ENCODE measurements around the gene PPARA. TPM values are rescaled to one million over a fixed set of nuclear protein-coding genes. Genes with fewer than 3 reads are reported as not detected.
A peak's percentile ranks its signal among the peaks of the same experiment; 100 is the strongest.

PPARA gene
- total and polyA plus RNA-seq, 9 of the 15 experiments (the other 6 are each of a cell fraction or from before 2014, with no cell fraction given), result 0.64 to 5.3 (median 3.5) TPM

DNA sequence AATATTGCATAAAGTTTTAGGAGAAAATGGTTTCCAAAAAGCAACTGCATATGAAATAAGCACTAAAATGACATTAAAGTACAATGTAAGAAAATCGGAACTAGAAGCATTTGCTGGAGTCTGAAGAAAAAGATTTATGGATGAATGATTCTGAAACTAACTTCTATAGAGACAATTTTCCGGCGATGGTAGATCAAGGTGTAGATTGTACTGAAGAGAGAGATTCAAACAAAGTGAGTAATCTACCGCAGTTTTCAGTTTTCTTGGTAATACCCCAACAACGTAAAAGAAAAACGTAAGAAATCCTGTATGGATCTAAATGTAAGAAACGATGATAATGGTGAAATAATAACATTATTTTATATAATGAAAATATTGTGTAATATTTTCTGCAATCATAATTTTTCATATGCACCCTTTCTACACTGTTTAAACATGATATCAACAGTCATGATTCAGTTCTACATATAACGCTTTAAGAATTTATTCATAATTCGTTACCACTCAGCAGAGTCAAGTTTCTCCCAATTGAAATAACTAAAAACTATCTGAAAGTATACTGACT, 101.6 kb downstream of the PPARA start (continued):
- TF ChIP-seq, protein P1, sequence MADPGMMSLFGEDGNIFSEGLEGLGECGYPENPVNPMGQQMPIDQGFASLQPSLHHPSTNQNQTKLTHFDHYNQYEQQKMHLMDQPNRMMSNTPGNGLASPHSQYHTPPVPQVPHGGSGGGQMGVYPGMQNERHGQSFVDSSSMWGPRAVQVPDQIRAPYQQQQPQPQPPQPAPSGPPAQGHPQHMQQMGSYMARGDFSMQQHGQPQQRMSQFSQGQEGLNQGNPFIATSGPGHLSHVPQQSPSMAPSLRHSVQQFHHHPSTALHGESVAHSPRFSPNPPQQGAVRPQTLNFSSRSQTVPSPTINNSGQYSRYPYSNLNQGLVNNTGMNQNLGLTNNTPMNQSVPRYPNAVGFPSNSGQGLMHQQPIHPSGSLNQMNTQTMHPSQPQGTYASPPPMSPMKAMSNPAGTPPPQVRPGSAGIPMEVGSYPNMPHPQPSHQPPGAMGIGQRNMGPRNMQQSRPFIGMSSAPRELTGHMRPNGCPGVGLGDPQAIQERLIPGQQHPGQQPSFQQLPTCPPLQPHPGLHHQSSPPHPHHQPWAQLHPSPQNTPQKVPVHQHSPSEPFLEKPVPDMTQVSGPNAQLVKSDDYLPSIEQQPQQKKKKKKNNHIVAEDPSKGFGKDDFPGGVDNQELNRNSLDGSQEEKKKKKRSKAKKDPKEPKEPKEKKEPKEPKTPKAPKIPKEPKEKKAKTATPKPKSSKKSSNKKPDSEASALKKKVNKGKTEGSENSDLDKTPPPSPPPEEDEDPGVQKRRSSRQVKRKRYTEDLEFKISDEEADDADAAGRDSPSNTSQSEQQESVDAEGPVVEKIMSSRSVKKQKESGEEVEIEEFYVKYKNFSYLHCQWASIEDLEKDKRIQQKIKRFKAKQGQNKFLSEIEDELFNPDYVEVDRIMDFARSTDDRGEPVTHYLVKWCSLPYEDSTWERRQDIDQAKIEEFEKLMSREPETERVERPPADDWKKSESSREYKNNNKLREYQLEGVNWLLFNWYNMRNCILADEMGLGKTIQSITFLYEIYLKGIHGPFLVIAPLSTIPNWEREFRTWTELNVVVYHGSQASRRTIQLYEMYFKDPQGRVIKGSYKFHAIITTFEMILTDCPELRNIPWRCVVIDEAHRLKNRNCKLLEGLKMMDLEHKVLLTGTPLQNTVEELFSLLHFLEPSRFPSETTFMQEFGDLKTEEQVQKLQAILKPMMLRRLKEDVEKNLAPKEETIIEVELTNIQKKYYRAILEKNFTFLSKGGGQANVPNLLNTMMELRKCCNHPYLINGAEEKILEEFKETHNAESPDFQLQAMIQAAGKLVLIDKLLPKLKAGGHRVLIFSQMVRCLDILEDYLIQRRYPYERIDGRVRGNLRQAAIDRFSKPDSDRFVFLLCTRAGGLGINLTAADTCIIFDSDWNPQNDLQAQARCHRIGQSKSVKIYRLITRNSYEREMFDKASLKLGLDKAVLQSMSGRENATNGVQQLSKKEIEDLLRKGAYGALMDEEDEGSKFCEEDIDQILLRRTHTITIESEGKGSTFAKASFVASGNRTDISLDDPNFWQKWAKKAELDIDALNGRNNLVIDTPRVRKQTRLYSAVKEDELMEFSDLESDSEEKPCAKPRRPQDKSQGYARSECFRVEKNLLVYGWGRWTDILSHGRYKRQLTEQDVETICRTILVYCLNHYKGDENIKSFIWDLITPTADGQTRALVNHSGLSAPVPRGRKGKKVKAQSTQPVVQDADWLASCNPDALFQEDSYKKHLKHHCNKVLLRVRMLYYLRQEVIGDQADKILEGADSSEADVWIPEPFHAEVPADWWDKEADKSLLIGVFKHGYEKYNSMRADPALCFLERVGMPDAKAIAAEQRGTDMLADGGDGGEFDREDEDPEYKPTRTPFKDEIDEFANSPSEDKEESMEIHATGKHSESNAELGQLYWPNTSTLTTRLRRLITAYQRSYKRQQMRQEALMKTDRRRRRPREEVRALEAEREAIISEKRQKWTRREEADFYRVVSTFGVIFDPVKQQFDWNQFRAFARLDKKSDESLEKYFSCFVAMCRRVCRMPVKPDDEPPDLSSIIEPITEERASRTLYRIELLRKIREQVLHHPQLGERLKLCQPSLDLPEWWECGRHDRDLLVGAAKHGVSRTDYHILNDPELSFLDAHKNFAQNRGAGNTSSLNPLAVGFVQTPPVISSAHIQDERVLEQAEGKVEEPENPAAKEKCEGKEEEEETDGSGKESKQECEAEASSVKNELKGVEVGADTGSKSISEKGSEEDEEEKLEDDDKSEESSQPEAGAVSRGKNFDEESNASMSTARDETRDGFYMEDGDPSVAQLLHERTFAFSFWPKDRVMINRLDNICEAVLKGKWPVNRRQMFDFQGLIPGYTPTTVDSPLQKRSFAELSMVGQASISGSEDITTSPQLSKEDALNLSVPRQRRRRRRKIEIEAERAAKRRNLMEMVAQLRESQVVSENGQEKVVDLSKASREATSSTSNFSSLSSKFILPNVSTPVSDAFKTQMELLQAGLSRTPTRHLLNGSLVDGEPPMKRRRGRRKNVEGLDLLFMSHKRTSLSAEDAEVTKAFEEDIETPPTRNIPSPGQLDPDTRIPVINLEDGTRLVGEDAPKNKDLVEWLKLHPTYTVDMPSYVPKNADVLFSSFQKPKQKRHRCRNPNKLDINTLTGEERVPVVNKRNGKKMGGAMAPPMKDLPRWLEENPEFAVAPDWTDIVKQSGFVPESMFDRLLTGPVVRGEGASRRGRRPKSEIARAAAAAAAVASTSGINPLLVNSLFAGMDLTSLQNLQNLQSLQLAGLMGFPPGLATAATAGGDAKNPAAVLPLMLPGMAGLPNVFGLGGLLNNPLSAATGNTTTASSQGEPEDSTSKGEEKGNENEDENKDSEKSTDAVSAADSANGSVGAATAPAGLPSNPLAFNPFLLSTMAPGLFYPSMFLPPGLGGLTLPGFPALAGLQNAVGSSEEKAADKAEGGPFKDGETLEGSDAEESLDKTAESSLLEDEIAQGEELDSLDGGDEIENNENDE (IDR thresholded peaks at IDR 0.05; ENCODE audit: low read depth, low read length), result no peak
- TF ChIP-seq POLR2G (IDR thresholded peaks at IDR 0.05; ENCODE audit: low read depth, low read length) (no peak), TCF7 (IDR thresholded peaks at IDR 0.05; ENCODE audit: borderline replicate concordance) (no peak), POLR2AphosphoS2 (IDR thresholded peaks at IDR 0.05; ENCODE audit: low read length) (no peak), DPF2 (IDR thresholded peaks at IDR 0.05) (no peak), SMARCC2 (IDR thresholded peaks at IDR 0.05; ENCODE audit: low read depth) (no peak), CEBPG (CRISPR knock-in tag; IDR thresholded peaks at IDR 0.05) (no peak), CEBPG (tag; conservative IDR thresholded peaks at IDR 0.05 in 1 of 2, IDR thresholded peaks at IDR 0.05 in 1 of 2) (peak; percentile 12 to 56; a peak in 2 of 4 replicates), CBX1 (IDR thresholded peaks at IDR 0.05; ENCODE audit: low read depth) (no peak), TRIM25 (IDR thresholded peaks at IDR 0.05; ENCODE audit: borderline replicate concordance) (no peak)
- TF ChIP-seq, protein P2, sequence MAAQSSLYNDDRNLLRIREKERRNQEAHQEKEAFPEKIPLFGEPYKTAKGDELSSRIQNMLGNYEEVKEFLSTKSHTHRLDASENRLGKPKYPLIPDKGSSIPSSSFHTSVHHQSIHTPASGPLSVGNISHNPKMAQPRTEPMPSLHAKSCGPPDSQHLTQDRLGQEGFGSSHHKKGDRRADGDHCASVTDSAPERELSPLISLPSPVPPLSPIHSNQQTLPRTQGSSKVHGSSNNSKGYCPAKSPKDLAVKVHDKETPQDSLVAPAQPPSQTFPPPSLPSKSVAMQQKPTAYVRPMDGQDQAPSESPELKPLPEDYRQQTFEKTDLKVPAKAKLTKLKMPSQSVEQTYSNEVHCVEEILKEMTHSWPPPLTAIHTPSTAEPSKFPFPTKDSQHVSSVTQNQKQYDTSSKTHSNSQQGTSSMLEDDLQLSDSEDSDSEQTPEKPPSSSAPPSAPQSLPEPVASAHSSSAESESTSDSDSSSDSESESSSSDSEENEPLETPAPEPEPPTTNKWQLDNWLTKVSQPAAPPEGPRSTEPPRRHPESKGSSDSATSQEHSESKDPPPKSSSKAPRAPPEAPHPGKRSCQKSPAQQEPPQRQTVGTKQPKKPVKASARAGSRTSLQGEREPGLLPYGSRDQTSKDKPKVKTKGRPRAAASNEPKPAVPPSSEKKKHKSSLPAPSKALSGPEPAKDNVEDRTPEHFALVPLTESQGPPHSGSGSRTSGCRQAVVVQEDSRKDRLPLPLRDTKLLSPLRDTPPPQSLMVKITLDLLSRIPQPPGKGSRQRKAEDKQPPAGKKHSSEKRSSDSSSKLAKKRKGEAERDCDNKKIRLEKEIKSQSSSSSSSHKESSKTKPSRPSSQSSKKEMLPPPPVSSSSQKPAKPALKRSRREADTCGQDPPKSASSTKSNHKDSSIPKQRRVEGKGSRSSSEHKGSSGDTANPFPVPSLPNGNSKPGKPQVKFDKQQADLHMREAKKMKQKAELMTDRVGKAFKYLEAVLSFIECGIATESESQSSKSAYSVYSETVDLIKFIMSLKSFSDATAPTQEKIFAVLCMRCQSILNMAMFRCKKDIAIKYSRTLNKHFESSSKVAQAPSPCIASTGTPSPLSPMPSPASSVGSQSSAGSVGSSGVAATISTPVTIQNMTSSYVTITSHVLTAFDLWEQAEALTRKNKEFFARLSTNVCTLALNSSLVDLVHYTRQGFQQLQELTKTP (IDR thresholded peaks at IDR 0.05; ENCODE audit: low read depth in 1 of 2, partially characterized antibody in 2 of 2), result no peak

All from K562 (cell line).